GM23338 (cell line): ENCODE results near the gene TSSC4. TPM values are rescaled to one million over a fixed set of nuclear protein-coding genes. Genes with fewer than 3 reads are reported as not detected.

Experiments used
- ATAC-seq: fragments of 200-7000 bp; cut with Tn5 transposase; 3 replicates; pipeline ENCODE4 v1.9.1; 2020
- DNase-seq: peaks from one replicate; pipeline ENCODE4 v3.0.0-alpha.2; 2015; ENCODE audit warnings: low spot score
- H2AFZ ChIP-seq: fragments of 200-600 bp; sonication (generic); 2 replicates; pipeline ENCODE4 v1.8.0; 2016; ENCODE audit warnings: antibody characterized with exemption, mild to moderate bottlenecking, moderate library complexity
- H3F3A ChIP-seq: fragments of 200-600 bp; sonication (generic); replicated peaks from 2 replicates; pipeline ENCODE4 v1.8.0; 2017; ENCODE audit warnings: antibody characterized with exemption, mixed run types, low read depth
- H3K27ac ChIP-seq: fragments of 200-600 bp; sonication (generic); 2 replicates; pipeline ENCODE4 v1.6.1; 2016; ENCODE audit warnings: low read depth
- H3K27me3 ChIP-seq: fragments of 200-600 bp; sonication (generic); 2 replicates; pipeline ENCODE4 v1.8.0; 2016; ENCODE audit warnings: mild to moderate bottlenecking, mixed run types, moderate library complexity; ENCODE audit not compliant: insufficient read depth
- H3K36me3 ChIP-seq: fragments of 200-600 bp; sonication (generic); 2 replicates; pipeline ENCODE4 v1.8.0; 2016; ENCODE audit warnings: mild to moderate bottlenecking; ENCODE audit not compliant: insufficient read depth
- H3K4me1 ChIP-seq: fragments of 200-600 bp; sonication (generic); 2 replicates; pipeline ENCODE4 v1.8.0; 2016; ENCODE audit warnings: mild to moderate bottlenecking, moderate library complexity; ENCODE audit not compliant: insufficient read depth
- H3K4me2 ChIP-seq: fragments of 200-600 bp; sonication (generic); 2 replicates; pipeline ENCODE4 v1.7.1; 2017; ENCODE audit warnings: mixed run types
- H3K4me3 ChIP-seq: fragments of 200-600 bp; sonication (generic); 2 replicates; pipeline ENCODE4 v1.6.1; 2016; ENCODE audit warnings: mixed run types
- H3K79me2 ChIP-seq: fragments of 200-600 bp; sonication (generic); replicated peaks from 2 replicates; pipeline ENCODE4 v1.8.0; 2017; ENCODE audit warnings: mild to moderate bottlenecking; ENCODE audit not compliant: insufficient read depth
- H3K9me2 ChIP-seq: fragments of 200-600 bp; sonication (generic); 2 replicates; pipeline ENCODE4 v1.8.0; 2017; ENCODE audit not compliant: insufficient read depth
- H4K20me1 ChIP-seq: fragments of 200-600 bp; sonication (generic); replicated peaks from 2 replicates; pipeline ENCODE4 v1.8.0; 2017; ENCODE audit warnings: mild to moderate bottlenecking; ENCODE audit not compliant: insufficient read depth
- H3K27ac Mint-ChIP-seq: 2 replicates; pipeline ENCODE4 v1.8.0; 2020; ENCODE audit warnings: inconsistent platforms, mild to moderate bottlenecking, moderate library complexity, mixed read lengths
- H3K27me3 Mint-ChIP-seq: 3 replicates; pipeline ENCODE4 v1.8.0; 2022; ENCODE audit warnings: low read depth, mild to moderate bottlenecking, moderate library complexity, mixed read lengths, inconsistent platforms; ENCODE audit not compliant: insufficient read depth, poor library complexity
- H3K36me3 Mint-ChIP-seq: 3 replicates; pipeline ENCODE4 v1.8.0; 2021; ENCODE audit warnings: low read depth, mild to moderate bottlenecking, inconsistent platforms, moderate library complexity, mixed read lengths
- H3K4me1 Mint-ChIP-seq: 3 replicates; pipeline ENCODE4 v1.8.0; 2020; ENCODE audit warnings: mild to moderate bottlenecking, inconsistent platforms, mixed read lengths
- H3K4me3 Mint-ChIP-seq: 3 replicates; pipeline ENCODE4 v1.8.0; 2021; ENCODE audit warnings: moderate library complexity, mild to moderate bottlenecking, inconsistent platforms, mixed read lengths
- H3K9me3 Mint-ChIP-seq: 3 replicates; pipeline ENCODE4 v1.8.0; 2020; ENCODE audit warnings: moderate library complexity, mild to moderate bottlenecking, inconsistent platforms, mixed read lengths
- CREB1 ChIP-seq: fragments of 250-450 bp; sonication (Bioruptor Pico); IDR thresholded peaks from 2 replicates; pipeline ENCODE4 v1.5.0; 2020; ENCODE audit warnings: low read depth, mild to moderate bottlenecking, moderate library complexity
- CTCF ChIP-seq, 2 experiments: fragments of 200-600 bp in 1 of 2; sonication (generic) in 1 of 2; conservative IDR thresholded peaks; 2 replicates each; pipeline versions ENCODE4 v1.5.1 to v1.6.1; 2016 to 2017; ENCODE audit warnings: antibody characterized with exemption in 2 of 2, low read depth in 2 of 2, mild to moderate bottlenecking in 2 of 2, moderate library complexity in 1 of 2
- ETS1 ChIP-seq: IDR thresholded peaks from 2 replicates; pipeline ENCODE4 v1.6.1; 2016; ENCODE audit warnings: antibody characterized with exemption
- EZH2 ChIP-seq: fragments of 200-600 bp; sonication (generic); IDR thresholded peaks from one replicate; pipeline ENCODE4 v1.8.0; 2017; ENCODE audit warnings: antibody characterized with exemption, mild to moderate bottlenecking, low read depth; ENCODE audit not compliant: unreplicated experiment
- EZH2phosphoT487 ChIP-seq: fragments of 200-600 bp; sonication (generic); IDR thresholded peaks from one replicate; pipeline ENCODE4 v1.8.1; 2018; ENCODE audit warnings: antibody characterized with exemption; ENCODE audit not compliant: unreplicated experiment
- JUNB ChIP-seq: IDR thresholded peaks from one replicate; pipeline ENCODE4 v1.6.1; 2016; ENCODE audit warnings: antibody characterized with exemption; ENCODE audit not compliant: unreplicated experiment
- NANOG ChIP-seq: IDR thresholded peaks from 2 replicates; pipeline ENCODE4 v1.6.1; 2016; ENCODE audit warnings: antibody characterized with exemption, borderline replicate concordance
- POLR2AphosphoS5 ChIP-seq: IDR thresholded peaks from 2 replicates; pipeline ENCODE4 v1.6.1; 2016; ENCODE audit warnings: antibody characterized with exemption, low read depth
- REST ChIP-seq: IDR thresholded peaks from one replicate; pipeline ENCODE4 v1.6.1; 2018; ENCODE audit warnings: antibody characterized with exemption; ENCODE audit not compliant: unreplicated experiment
- ZNF114 ChIP-seq: fragments of 250-450 bp; sonication (Bioruptor Pico); IDR thresholded peaks from 2 replicates; pipeline ENCODE4 v1.5.0; 2020; ENCODE audit warnings: mild to moderate bottlenecking, moderate library complexity
- ZNF331 ChIP-seq: fragments of 250-450 bp; sonication (Bioruptor Pico); IDR thresholded peaks from 2 replicates; pipeline ENCODE4 v1.5.0; 2020; ENCODE audit warnings: low read depth, mild to moderate bottlenecking, moderate library complexity
- polyA plus RNA-seq: library from polyadenylated mRNA; unstranded; fragments of >200 nt; fragmentation: Nextera tagmentation; extraction: Ambion mirVana; gene quantifications from 2 replicates; pipeline ENCODE4 v1.2.1, GENCODE V29; 2016
- total RNA-seq: library from RNA; depleted of rRNA; stranded (reverse); fragments of >200 nt; shearing (Covaris generic); gene quantifications from 2 replicates; pipeline ENCODE4 v1.2.3, GENCODE V29; 2014

Gene TSSC4
- total and polyA plus RNA-seq, 2 experiments from 2014 or later = 27.5 to 44.3 TPM

- TF ChIP-seq CTCF (conservative IDR thresholded peaks at IDR 0.05; ENCODE audit: low read depth in 2 of 2) = no peak
- TF ChIP-seq REST = no peak
- TF ChIP-seq ZNF331 (CRISPR knock-in tag) = no peak
- TF ChIP-seq ZNF114 (CRISPR knock-in tag) = no peak
- TF ChIP-seq NANOG = no peak
- TF ChIP-seq EZH2phosphoT487 = no peak
- TF ChIP-seq JUNB = no peak
- no peak for TF ChIP-seq ETS1
- TF ChIP-seq CREB1 = no peak
These were observed 47.6 kb downstream of the TSSC4 start (continued) for GRCh38 chr11:2447951-2448650.

- no peak for ATAC-seq
- Histone ChIP-seq H2AFZ (no peak overlapping the region), H3K27ac (no peak overlapping the region), H3K4me2 (no peak overlapping the region), H3K79me2 (no peaks in the 10 kb centered on the region), H3K36me3 (no peaks in the 10 kb centered on the region), H3K4me1 (no peaks in the 10 kb centered on the region; the same call in 1 of the 2 replicates), H4K20me1 (no peaks in the 10 kb centered on the region), H3F3A (no peaks in the 10 kb centered on the region), H3K4me3 (no peak overlapping the region), H3K9me2 (no peaks in the 10 kb centered on the region), H3K27me3 (peaks cover 55% of the 10 kb centered on the region)
- no peaks in the 10 kb centered on the region; the same call in 2 of the 3 replicates for H3K4me1 Mint-ChIP-seq
- no peaks in the 10 kb centered on the region; the same call in 2 of the 3 replicates for H3K36me3 Mint-ChIP-seq
- no peaks in the 10 kb centered on the region for H3K9me3 Mint-ChIP-seq
- H3K27me3 Mint-ChIP-seq = peaks cover 59% of the 10 kb centered on the region
- no peak for DNase-seq
- no peak overlapping the region for H3K27ac Mint-ChIP-seq
- H3K4me3 Mint-ChIP-seq = no peak overlapping the region
- TF ChIP-seq ETS1 (no peak), REST (no peak), POLR2AphosphoS5 (no peak), EZH2 (no peak), ZNF114 (CRISPR knock-in tag) (no peak), EZH2phosphoT487 (no peak)
These were observed 48.4 kb downstream of the TSSC4 start for GRCh38 chr11:2448661-2449547.
